Osteocyte (in vitro differentiated cells): ENCODE results near the gene FOXJ2. TPM values are rescaled to one million over a fixed set of nuclear protein-coding genes. Genes with fewer than 3 reads are reported as not detected.
A peak's percentile ranks its signal among the peaks of the same experiment; 100 is the strongest.

Source experiments
- DNase-seq: peaks from one replicate; pipeline ENCODE4 v3.0.0; 2021; ENCODE audit warnings: mixed read lengths; ENCODE audit not compliant: unreplicated experiment; ENCODE audit errors: extremely low spot score
- H3K27ac Mint-ChIP-seq: one replicate; pipeline ENCODE4 v1.8.0; 2021; ENCODE audit warnings: mild to moderate bottlenecking, mixed read lengths; ENCODE audit not compliant: unreplicated experiment
- H3K27me3 Mint-ChIP-seq: one replicate; pipeline ENCODE4 v1.8.0; 2021; ENCODE audit warnings: mixed read lengths; ENCODE audit not compliant: unreplicated experiment
- H3K36me3 Mint-ChIP-seq: one replicate; pipeline ENCODE4 v1.8.0; 2021; ENCODE audit warnings: mixed read lengths; ENCODE audit not compliant: unreplicated experiment
- H3K4me1 Mint-ChIP-seq: one replicate; pipeline ENCODE4 v1.8.0; 2021; ENCODE audit warnings: mixed read lengths; ENCODE audit not compliant: unreplicated experiment
- H3K4me3 Mint-ChIP-seq: one replicate; pipeline ENCODE4 v1.8.0; 2021; ENCODE audit warnings: mild to moderate bottlenecking, moderate library complexity, mixed read lengths; ENCODE audit not compliant: unreplicated experiment
- H3K9me3 Mint-ChIP-seq: one replicate; pipeline ENCODE4 v1.8.0; 2021; ENCODE audit warnings: mixed read lengths; ENCODE audit not compliant: unreplicated experiment
- CTCF ChIP-seq: fragments of 200-600 bp; sonication (generic); IDR thresholded peaks from 2 replicates; pipeline ENCODE4 v1.5.0; 2021; ENCODE audit warnings: antibody characterized with exemption, mild to moderate bottlenecking, moderate library complexity
- total RNA-seq: library from RNA; stranded (reverse); gene quantifications from 2 replicates; pipeline ENCODE4 v1.2.1, GENCODE V29; 2021

The FOXJ2 gene
- total RNA-seq, 1 donor from 2014 or later: 20.3 TPM

GRCh38 chr12:8075935-8076334, 43.4 kb downstream of the FOXJ2 start:
- no peak for DNase-seq
- Mint-ChIP-seq H3K36me3 (no peaks in the 10 kb centered on the region), H3K4me3 (no peak overlapping the region), H3K4me1 (peaks cover 4% of the 10 kb centered on the region), H3K27me3 (peaks cover 4% of the 10 kb centered on the region), H3K27ac (no peak overlapping the region), H3K9me3 (no peaks in the 10 kb centered on the region)
- no peak for TF ChIP-seq CTCF

GRCh38 chr12:8076366-8076765, 43.9 kb downstream of the FOXJ2 start:
- Mint-ChIP-seq H3K9me3 (no peaks in the 10 kb centered on the region), H3K4me1 (peaks cover 9% of the 10 kb centered on the region), H3K27ac (no peak overlapping the region), H3K4me3 (no peak overlapping the region), H3K36me3 (no peaks in the 10 kb centered on the region), H3K27me3 (peaks cover 4% of the 10 kb centered on the region)
- TF ChIP-seq CTCF: no peak
- DNase-seq: no peak

GRCh38 chr12:8077207-8077606, 44.7 kb downstream of the FOXJ2 start:
- no peaks in the 10 kb centered on the region for H3K9me3 Mint-ChIP-seq

GRCh38 chr12:8078398-8078797, 45.9 kb downstream of the FOXJ2 start:
- TF ChIP-seq CTCF: peak; percentile 65
- Mint-ChIP-seq H3K4me1 (peaks cover 17% of the 10 kb centered on the region), H3K27me3 (peaks cover 4% of the 10 kb centered on the region), H3K27ac (no peak overlapping the region), H3K4me3 (no peak overlapping the region), H3K36me3 (no peaks in the 10 kb centered on the region), H3K9me3 (no peaks in the 10 kb centered on the region)
- DNase-seq: no peak

More at GRCh38 chr12:8077207-8077606, 44.7 kb downstream of the FOXJ2 start:
- Mint-ChIP-seq H3K27ac (no peak overlapping the region), H3K27me3 (peaks cover 4% of the 10 kb centered on the region), H3K4me3 (no peak overlapping the region), H3K36me3 (no peaks in the 10 kb centered on the region), H3K4me1 (peaks cover 10% of the 10 kb centered on the region)
- TF ChIP-seq CTCF: no peak
- DNase-seq: no peak

- Mint-ChIP-seq H3K4me3 (no peak overlapping the region), H3K27ac (no peak overlapping the region), H3K4me1 (peaks cover 22% of the 10 kb centered on the region), H3K9me3 (no peaks in the 10 kb centered on the region), H3K27me3 (peaks cover 4% of the 10 kb centered on the region), H3K36me3 (no peaks in the 10 kb centered on the region)
- TF ChIP-seq CTCF: no peak
- no peak for DNase-seq
These were observed 46.4 kb downstream of the FOXJ2 start for GRCh38 chr12:8078916-8079315.
